Astrocyte (in vitro differentiated cells and primary cell): ENCODE data around the gene UQCRH. TPM values are rescaled to one million over a fixed set of nuclear protein-coding genes. Genes with fewer than 3 reads are reported as not detected.

Source experiments
- DNase-seq: peaks from one replicate; pipeline ENCODE4 v3.0.0-alpha.2; 2010; ENCODE audit warnings: low read depth
- FAIRE-seq: peaks from 2 replicates; lab custom pipeline; 2011; peaks lifted over from hg19 to GRCh38; lab: Jason Lieb, UNC
- H2AFZ ChIP-seq: 2 replicates; pipeline ENCODE4 v1.6.0; 2012; ENCODE audit warnings: low read depth, low read length, inconsistent platforms
- H3K27ac ChIP-seq: 2 replicates; pipeline ENCODE4 v1.5.1; 2011; ENCODE audit warnings: low read depth, low read length, inconsistent platforms
- H3K27me3 ChIP-seq: 2 replicates; pipeline ENCODE4 v1.6.0; 2011; ENCODE audit warnings: low read length, inconsistent platforms; ENCODE audit not compliant: insufficient read depth
- H3K36me3 ChIP-seq: 2 replicates; pipeline ENCODE4 v1.5.1; 2011; ENCODE audit warnings: low read length, inconsistent platforms; ENCODE audit not compliant: insufficient read depth
- H3K4me1 ChIP-seq: 2 replicates; pipeline ENCODE4 v1.5.1; 2011; ENCODE audit warnings: low read length, inconsistent platforms; ENCODE audit not compliant: insufficient read depth
- H3K4me2 ChIP-seq: 2 replicates; pipeline ENCODE4 v1.6.0; 2012; ENCODE audit warnings: low read length, inconsistent platforms
- H3K4me3 ChIP-seq: 2 replicates; pipeline ENCODE4 v1.5.1; 2011; ENCODE audit warnings: low read depth, mild to moderate bottlenecking, low read length, inconsistent platforms; ENCODE audit not compliant: insufficient read depth
- H3K79me2 ChIP-seq: 2 replicates; pipeline ENCODE4 v1.6.0; 2012; ENCODE audit warnings: mild to moderate bottlenecking, low read length, inconsistent platforms; ENCODE audit not compliant: insufficient read depth
- H3K9ac ChIP-seq: 2 replicates; pipeline ENCODE4 v1.6.0; 2012; ENCODE audit warnings: mild to moderate bottlenecking, low read length, inconsistent platforms
- H3K9me3 ChIP-seq: 2 replicates; pipeline ENCODE4 v1.5.1; 2012; ENCODE audit warnings: low read depth, mild to moderate bottlenecking, low read length, inconsistent platforms; ENCODE audit not compliant: insufficient read depth
- H4K20me1 ChIP-seq: 2 replicates; pipeline ENCODE4 v1.6.0; 2012; ENCODE audit warnings: low read length, inconsistent platforms; ENCODE audit not compliant: insufficient read depth
- H3K27ac Mint-ChIP-seq: one replicate; pipeline ENCODE4 v1.8.0; 2021; ENCODE audit warnings: mild to moderate bottlenecking, mixed read lengths; ENCODE audit not compliant: unreplicated experiment
- H3K27me3 Mint-ChIP-seq: one replicate; pipeline ENCODE4 v1.8.0; 2021; ENCODE audit warnings: low read depth, mixed read lengths; ENCODE audit not compliant: unreplicated experiment
- H3K36me3 Mint-ChIP-seq: one replicate; pipeline ENCODE4 v1.8.0; 2021; ENCODE audit warnings: low read depth, mixed read lengths; ENCODE audit not compliant: unreplicated experiment
- H3K4me1 Mint-ChIP-seq: one replicate; pipeline ENCODE4 v1.8.0; 2021; ENCODE audit warnings: low read depth, mixed read lengths; ENCODE audit not compliant: unreplicated experiment
- H3K4me3 Mint-ChIP-seq: one replicate; pipeline ENCODE4 v1.8.0; 2021; ENCODE audit warnings: mild to moderate bottlenecking, moderate library complexity, mixed read lengths; ENCODE audit not compliant: unreplicated experiment
- H3K9me3 Mint-ChIP-seq: one replicate; pipeline ENCODE4 v1.8.0; 2021; ENCODE audit warnings: mild to moderate bottlenecking, mixed read lengths; ENCODE audit not compliant: unreplicated experiment
- EZH2 ChIP-seq: IDR thresholded peaks from 2 replicates; pipeline ENCODE4 v1.6.1; 2012; ENCODE audit warnings: mild to moderate bottlenecking, low read length, inconsistent platforms; ENCODE audit not compliant: insufficient read depth
- total RNA-seq: library from RNA; stranded (reverse); gene quantifications from 2 replicates; pipeline ENCODE4 v1.2.1, GENCODE V29; 2021
- TF ChIP-seq, protein P1 (sequence below): IDR thresholded peaks from 2 replicates; pipeline ENCODE4 v1.5.1; 2011; ENCODE audit warnings: low read depth, mild to moderate bottlenecking, inconsistent platforms, low read length, moderate library complexity; ENCODE audit not compliant: insufficient read depth

The UQCRH gene
- total RNA-seq, 1 donor from 2014 or later = 337 TPM

DNA sequence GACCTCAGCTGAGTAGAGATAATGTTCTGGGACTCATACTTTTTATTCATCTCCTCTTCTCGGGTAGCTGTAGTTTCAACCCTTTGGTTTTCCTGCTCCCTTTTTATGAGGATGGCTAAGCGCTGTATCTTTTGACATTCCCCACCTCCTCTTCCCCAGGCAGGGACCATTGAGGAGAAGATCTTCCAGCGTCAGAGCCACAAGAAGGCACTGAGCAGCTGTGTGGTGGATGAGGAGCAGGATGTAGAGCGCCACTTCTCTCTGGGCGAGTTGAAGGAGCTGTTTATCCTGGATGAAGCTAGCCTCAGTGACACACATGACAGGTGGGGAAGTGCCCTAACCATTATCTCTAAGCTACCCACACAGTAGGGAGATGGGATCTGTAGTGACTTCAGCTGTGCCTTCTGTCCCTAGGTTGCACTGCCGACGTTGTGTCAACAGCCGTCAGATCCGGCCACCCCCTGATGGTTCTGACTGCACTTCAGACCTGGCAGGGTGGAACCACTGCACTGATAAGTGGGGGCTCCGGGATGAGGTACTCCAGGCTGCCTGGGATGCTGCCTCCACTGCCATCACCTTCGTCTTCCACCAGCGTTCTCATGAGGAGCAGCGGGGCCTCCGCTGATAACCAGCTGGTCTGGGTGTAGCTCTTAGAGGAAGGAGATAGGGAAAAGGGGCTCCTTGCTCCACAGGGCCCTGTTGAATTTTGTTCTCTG, 25.7 kb upstream of the UQCRH start:
- Mint-ChIP-seq H3K4me1 (peaks cover 2% of the 10 kb centered on the region), H3K27me3 (no peaks in the 10 kb centered on the region), H3K36me3 (peaks cover 25% of the 10 kb centered on the region), H3K27ac (no peak overlapping the region), H3K4me3 (no peak overlapping the region), H3K9me3 (no peaks in the 10 kb centered on the region)
- Histone ChIP-seq H3K4me3 (no peak overlapping the region), H3K27ac (no peak overlapping the region), H3K4me2 (no peak overlapping the region), H3K9ac (no peak overlapping the region), H3K9me3 (no peaks in the 10 kb centered on the region), H3K36me3 (peaks cover 40% of the 10 kb centered on the region), H3K4me1 (no peaks in the 10 kb centered on the region), H4K20me1 (peaks cover 15% of the 10 kb centered on the region), H3K27me3 (no peaks in the 10 kb centered on the region), H2AFZ (no peak overlapping the region), H3K79me2 (no peaks in the 10 kb centered on the region)
- no peak for FAIRE-seq
- no peak for DNase-seq
- no peak for TF ChIP-seq EZH2
- TF ChIP-seq, protein P1, sequence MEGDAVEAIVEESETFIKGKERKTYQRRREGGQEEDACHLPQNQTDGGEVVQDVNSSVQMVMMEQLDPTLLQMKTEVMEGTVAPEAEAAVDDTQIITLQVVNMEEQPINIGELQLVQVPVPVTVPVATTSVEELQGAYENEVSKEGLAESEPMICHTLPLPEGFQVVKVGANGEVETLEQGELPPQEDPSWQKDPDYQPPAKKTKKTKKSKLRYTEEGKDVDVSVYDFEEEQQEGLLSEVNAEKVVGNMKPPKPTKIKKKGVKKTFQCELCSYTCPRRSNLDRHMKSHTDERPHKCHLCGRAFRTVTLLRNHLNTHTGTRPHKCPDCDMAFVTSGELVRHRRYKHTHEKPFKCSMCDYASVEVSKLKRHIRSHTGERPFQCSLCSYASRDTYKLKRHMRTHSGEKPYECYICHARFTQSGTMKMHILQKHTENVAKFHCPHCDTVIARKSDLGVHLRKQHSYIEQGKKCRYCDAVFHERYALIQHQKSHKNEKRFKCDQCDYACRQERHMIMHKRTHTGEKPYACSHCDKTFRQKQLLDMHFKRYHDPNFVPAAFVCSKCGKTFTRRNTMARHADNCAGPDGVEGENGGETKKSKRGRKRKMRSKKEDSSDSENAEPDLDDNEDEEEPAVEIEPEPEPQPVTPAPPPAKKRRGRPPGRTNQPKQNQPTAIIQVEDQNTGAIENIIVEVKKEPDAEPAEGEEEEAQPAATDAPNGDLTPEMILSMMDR = no peak

GRCh38 chr1:46278807-46279206, 24.7 kb upstream of the UQCRH start:
- FAIRE-seq = no peak
- no peak overlapping the region for H3K27ac Mint-ChIP-seq
- Histone ChIP-seq H3K4me3 (no peak overlapping the region), H2AFZ (no peak overlapping the region), H3K9me3 (no peaks in the 10 kb centered on the region), H3K4me1 (no peaks in the 10 kb centered on the region), H3K79me2 (no peaks in the 10 kb centered on the region), H3K4me2 (no peak overlapping the region), H3K27me3 (no peaks in the 10 kb centered on the region), H3K36me3 (peaks cover 42% of the 10 kb centered on the region), H3K27ac (no peak overlapping the region), H4K20me1 (peaks cover 16% of the 10 kb centered on the region), H3K9ac (no peak overlapping the region)
- no peaks in the 10 kb centered on the region for H3K9me3 Mint-ChIP-seq
- peak; percentile 56 for DNase-seq
- peaks cover 27% of the 10 kb centered on the region for H3K36me3 Mint-ChIP-seq
- TF ChIP-seq, protein P1 = no peak
- H3K4me1 Mint-ChIP-seq = peaks cover 7% of the 10 kb centered on the region
- no peaks in the 10 kb centered on the region for H3K27me3 Mint-ChIP-seq
- no peak overlapping the region for H3K4me3 Mint-ChIP-seq

DNA sequence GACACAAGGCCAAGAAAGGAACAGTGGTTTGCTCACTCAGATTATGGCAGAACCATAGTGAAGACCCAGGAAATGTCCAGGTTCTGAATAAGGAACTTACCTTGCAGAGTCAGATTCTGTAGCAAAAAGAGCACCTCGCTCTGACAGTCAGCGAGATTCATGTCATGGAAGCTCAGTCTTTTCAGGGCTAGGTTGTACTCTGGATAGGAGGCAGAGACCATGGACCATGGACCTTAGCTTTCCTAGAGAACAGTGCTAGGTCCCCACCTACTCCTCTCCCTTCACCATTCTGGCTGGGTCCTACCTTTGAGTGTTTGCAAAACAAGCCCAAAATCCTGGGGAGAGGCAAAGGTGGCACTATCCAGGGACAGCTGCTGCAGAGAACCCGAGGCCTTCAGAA, 23.4 kb upstream of the UQCRH start:
- H3K27ac ChIP-seq = no peak overlapping the region
- Mint-ChIP-seq H3K4me3 (no peak overlapping the region), H3K9me3 (no peaks in the 10 kb centered on the region), H3K27me3 (no peaks in the 10 kb centered on the region), H3K36me3 (peaks cover 38% of the 10 kb centered on the region), H3K27ac (no peak overlapping the region), H3K4me1 (peaks cover 17% of the 10 kb centered on the region)
- no peak overlapping the region for H2AFZ ChIP-seq
- FAIRE-seq = no peak
- H3K9me3 ChIP-seq = no peaks in the 10 kb centered on the region
- H3K79me2 ChIP-seq = no peaks in the 10 kb centered on the region
- no peaks in the 10 kb centered on the region for H3K27me3 ChIP-seq
- no peak overlapping the region for H3K9ac ChIP-seq
- peaks cover 26% of the 10 kb centered on the region for H4K20me1 ChIP-seq
- H3K4me1 ChIP-seq = no peaks in the 10 kb centered on the region
- no peak overlapping the region for H3K4me2 ChIP-seq
- no peak for DNase-seq
- H3K36me3 ChIP-seq = peaks cover 49% of the 10 kb centered on the region
- TF ChIP-seq, protein P1 = no peak
- no peak for TF ChIP-seq EZH2
- no peak overlapping the region for H3K4me3 ChIP-seq
